A673 (cell line): ENCODE results near the gene RGS4.

Source experiments
- EZH2 ChIP-seq: fragments of 200-600 bp; sonication (generic); IDR thresholded peaks from 2 replicates; pipeline ENCODE4 v1.6.1; 2017; ENCODE audit warnings: borderline replicate concordance, low read depth, mild to moderate bottlenecking, mixed read lengths, antibody characterized with exemption, low read length; ENCODE audit not compliant: poor library complexity, severe bottlenecking
- TF ChIP-seq, protein P1 (sequence below): fragments of 300-800, 200-600 bp; sonication (generic); conservative IDR thresholded peaks from 2 replicates; pipeline ENCODE4 v1.5.1; 2017; ENCODE audit warnings: low read depth, mild to moderate bottlenecking, antibody characterized with exemption, low read length, moderate library complexity, mixed read lengths

DNA sequence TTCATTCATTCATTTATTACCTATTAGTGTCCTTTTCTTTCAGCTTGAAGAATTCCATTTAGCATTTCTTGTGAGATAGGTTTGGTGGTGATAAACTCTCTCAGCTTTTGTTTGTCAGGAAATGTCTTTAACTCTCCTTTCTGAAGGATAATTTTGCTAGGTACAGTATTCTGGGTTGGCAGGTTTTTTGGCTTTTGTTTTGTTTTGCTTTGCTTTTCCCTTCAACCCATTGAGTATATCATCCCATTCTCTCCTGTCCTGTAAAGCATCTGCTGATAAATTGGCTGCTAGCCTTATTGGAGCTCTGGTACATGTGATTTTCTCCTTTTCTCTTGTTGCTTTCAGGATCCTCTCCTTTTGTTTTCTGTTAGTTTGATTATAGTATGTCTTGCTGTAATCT is 47.0 kb upstream of the RGS4 start:
- TF ChIP-seq, protein P1, sequence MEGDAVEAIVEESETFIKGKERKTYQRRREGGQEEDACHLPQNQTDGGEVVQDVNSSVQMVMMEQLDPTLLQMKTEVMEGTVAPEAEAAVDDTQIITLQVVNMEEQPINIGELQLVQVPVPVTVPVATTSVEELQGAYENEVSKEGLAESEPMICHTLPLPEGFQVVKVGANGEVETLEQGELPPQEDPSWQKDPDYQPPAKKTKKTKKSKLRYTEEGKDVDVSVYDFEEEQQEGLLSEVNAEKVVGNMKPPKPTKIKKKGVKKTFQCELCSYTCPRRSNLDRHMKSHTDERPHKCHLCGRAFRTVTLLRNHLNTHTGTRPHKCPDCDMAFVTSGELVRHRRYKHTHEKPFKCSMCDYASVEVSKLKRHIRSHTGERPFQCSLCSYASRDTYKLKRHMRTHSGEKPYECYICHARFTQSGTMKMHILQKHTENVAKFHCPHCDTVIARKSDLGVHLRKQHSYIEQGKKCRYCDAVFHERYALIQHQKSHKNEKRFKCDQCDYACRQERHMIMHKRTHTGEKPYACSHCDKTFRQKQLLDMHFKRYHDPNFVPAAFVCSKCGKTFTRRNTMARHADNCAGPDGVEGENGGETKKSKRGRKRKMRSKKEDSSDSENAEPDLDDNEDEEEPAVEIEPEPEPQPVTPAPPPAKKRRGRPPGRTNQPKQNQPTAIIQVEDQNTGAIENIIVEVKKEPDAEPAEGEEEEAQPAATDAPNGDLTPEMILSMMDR: no peak
- no peak for TF ChIP-seq EZH2
